GM21360 (cell line): ENCODE data around the gene FAM135A.
"Not testable (repeated sequence)": the region's sequence is repeated elsewhere in the genome, so short reads cannot be mapped to it uniquely, and the experiment has no call there.

Experiments used
- ATAC-seq: cut with Tn5 transposase; IDR thresholded peaks from one replicate; pipeline ENCODE4 v1.9.1; 2021; ENCODE audit warnings: mild to moderate bottlenecking, moderate library complexity; ENCODE audit not compliant: unreplicated experiment

FAM135A gene

GRCh38 chr6:70396163-70396562 lies 17.1 kb upstream of the FAM135A start:
- ATAC-seq: no peak

GRCh38 chr6:70396796-70397729 lies 16.2 kb upstream of the FAM135A start:
- ATAC-seq: no peak

- no peak for ATAC-seq
Observed at GRCh38 chr6:70398783-70399728, 14.3 kb upstream of the FAM135A start.

- ATAC-seq: no peak
Observed at GRCh38 chr6:70404658-70405057, 8.7 kb upstream of the FAM135A start.

GRCh38 chr6:70409216-70409615 lies 4.1 kb upstream of the FAM135A start:
- ATAC-seq: no peak

- no peak for ATAC-seq
Observed at GRCh38 chr6:70411542-70412251, 1.6 kb upstream of the FAM135A start.

GRCh38 chr6:70412252-70413113 lies 825 bp upstream of the FAM135A start:
- ATAC-seq: peak; percentile 20

GRCh38 chr6:70413992-70414494 lies 735 bp downstream of the FAM135A start:
- ATAC-seq: no peak

GRCh38 chr6:70414813-70415212 lies 1.5 kb downstream of the FAM135A start:
- ATAC-seq: no peak

GRCh38 chr6:70415247-70415646 lies 1.9 kb downstream of the FAM135A start:
- no peak for ATAC-seq

GRCh38 chr6:70415660-70416059 lies 2.4 kb downstream of the FAM135A start:
- no peak for ATAC-seq

GRCh38 chr6:70421509-70421908 lies 8.2 kb downstream of the FAM135A start:
- no peak for ATAC-seq

GRCh38 chr6:70423189-70424134 lies 10.2 kb downstream of the FAM135A start:
- no peak for ATAC-seq

GRCh38 chr6:70424291-70424690 lies 11.0 kb downstream of the FAM135A start:
- no peak for ATAC-seq

- ATAC-seq: no peak
Observed at GRCh38 chr6:70436320-70436719, 23.0 kb downstream of the FAM135A start.

GRCh38 chr6:70445001-70445400 lies 31.7 kb downstream of the FAM135A start:
- ATAC-seq: no peak

GRCh38 chr6:70447343-70448070 lies 34.2 kb downstream of the FAM135A start:
- ATAC-seq: not testable (repeated sequence)

GRCh38 chr6:70453899-70454298 lies 40.6 kb downstream of the FAM135A start:
- ATAC-seq: not testable (repeated sequence)
